Adrenal gland (tissue), 5 donors: ENCODE data around the gene EXOC4.

Experiments used
- CTCF ChIP-seq, 6 experiments: fragments of 450-650 bp in 4 of 6; fragments of 200-600 bp in 2 of 6; sonication (generic) in 1 of 6; IDR thresholded peaks; 1 replicate in 5 of 6; 2 replicates in 1 of 6; pipeline versions ENCODE4 v1.5.1 to v1.8.0; 2016 to 2021; ENCODE audit warnings: antibody characterized with exemption in 6 of 6, mild to moderate bottlenecking in 2 of 6, moderate library complexity in 1 of 6
- POLR2A ChIP-seq, 2 donors: fragments of 450-650 bp; IDR thresholded peaks; one replicate each; pipeline ENCODE4 v1.6.1; 2017; ENCODE audit warnings: antibody characterized with exemption in 2 of 2, mild to moderate bottlenecking in 2 of 2, moderate library complexity in 1 of 2
- donor health status: DM: no; HTN: no; CAD: no.

GRCh38 chr7:133560900-133561299 is 308.0 kb downstream of the EXOC4 start:
- no peak for TF ChIP-seq POLR2A (IDR thresholded peaks at IDR 0.05)
- no peak for TF ChIP-seq CTCF (IDR thresholded peaks at IDR 0.05)
